GM19328 (cell line): ENCODE data around the gene CPNE7.
A peak's percentile ranks its signal among the peaks of the same experiment; 100 is the strongest.

Experiments
- ATAC-seq: cut with Tn5 transposase; IDR thresholded peaks from one replicate; pipeline ENCODE4 v1.9.1; 2021; ENCODE audit warnings: mild to moderate bottlenecking, moderate library complexity; ENCODE audit not compliant: unreplicated experiment

CPNE7 gene

DNA sequence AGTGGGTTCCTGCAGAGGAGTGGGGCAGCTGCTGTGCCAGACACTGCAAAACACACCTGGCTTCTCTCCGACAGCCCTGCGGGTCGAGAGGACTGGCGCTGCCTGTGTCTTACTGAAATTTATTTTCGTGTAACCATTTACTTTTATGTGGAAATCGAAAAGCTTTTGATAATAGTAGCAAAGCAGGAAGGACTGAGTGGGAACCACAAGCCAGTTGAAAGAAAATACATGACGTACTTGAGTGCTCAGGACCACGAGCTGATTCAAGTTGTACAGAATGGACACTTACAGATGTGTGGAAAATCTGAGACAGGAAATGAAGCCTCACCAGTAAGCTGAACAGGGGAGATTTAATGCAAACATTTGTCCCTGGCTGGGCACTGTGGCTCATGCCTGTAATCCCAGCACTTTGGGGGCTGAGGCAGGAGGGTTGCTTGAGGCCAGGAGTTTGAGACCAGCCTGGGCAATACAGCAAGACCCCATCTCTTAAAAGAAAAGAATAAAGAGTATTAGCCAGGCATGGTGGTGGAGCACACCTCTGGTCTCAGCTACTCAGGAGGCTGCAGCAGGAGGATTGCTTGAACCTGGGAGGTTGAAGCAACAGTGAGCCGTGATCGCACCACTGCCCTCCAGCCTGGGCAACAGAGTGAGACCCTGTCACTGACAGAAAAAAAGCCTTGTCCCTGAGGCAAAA lies 26.4 kb upstream of the CPNE7 start:
- ATAC-seq, result no peak

DNA sequence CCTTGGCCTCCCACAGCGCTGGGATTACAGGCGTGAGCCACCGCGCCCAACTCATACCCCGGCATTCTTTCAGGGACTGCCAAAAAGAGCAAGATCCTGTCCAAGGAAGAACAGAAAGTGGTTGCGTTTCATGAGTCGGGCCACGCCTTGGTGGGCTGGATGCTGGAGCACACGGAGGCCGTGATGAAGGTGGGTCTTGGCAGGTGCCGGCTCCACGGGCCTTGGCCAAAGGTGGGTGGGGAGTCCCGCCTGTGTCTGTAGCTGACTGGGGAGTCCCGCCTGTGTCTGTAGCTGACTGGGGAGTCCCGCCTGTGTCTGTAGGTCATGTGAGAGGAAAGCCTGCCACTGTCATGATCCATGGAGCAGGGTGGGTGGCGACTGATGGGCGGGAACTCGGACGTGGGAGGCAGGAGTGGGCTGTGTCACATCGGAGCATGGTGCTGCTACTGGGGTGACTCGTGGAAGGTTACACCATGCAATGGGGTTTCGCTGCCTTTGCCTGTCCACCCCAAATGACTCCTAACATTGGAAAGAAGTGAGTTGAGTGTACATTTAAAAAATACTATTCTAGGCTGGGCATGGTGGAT lies 25.0 kb upstream of the CPNE7 start:
- ATAC-seq, result no peak

DNA sequence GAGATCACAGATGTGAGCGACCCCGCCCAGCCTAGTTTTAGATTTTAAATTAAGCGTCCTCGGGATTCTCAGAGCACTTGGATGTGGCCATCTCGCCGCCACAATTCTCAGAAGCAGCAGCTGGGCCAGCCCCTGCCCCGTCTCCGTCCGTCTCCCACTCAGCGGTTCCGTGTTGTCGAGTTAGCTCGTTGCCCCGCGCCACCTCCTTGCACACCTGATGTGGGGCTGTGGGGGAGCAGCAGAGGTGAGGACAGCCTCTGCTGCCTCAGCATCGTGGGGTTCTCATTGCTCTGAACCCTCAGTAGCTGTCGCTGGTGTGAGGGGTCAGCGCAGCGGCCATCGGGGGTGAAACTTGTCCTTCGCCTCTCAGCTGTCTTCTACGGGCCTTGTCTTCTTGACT lies 23.2 kb upstream of the CPNE7 start:
- ATAC-seq, result no peak

DNA sequence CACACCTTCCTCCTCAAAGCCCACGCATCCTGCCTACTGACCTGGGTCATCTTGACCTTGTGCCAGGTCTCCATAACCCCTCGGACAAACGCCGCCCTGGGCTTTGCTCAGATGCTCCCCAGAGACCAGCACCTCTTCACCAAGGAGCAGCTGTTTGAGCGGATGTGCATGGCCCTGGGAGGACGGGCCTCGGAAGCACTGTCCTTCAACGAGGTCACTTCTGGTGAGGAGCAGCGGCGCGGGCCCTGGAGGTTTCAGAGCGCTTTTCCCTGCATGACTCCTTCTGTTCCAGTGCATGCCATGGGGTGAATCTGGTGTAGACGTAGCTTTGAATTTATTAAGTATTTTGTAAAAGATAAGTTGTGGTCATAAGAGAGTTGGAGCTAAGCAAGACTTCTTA lies 22.6 kb upstream of the CPNE7 start:
- no peak for ATAC-seq

DNA sequence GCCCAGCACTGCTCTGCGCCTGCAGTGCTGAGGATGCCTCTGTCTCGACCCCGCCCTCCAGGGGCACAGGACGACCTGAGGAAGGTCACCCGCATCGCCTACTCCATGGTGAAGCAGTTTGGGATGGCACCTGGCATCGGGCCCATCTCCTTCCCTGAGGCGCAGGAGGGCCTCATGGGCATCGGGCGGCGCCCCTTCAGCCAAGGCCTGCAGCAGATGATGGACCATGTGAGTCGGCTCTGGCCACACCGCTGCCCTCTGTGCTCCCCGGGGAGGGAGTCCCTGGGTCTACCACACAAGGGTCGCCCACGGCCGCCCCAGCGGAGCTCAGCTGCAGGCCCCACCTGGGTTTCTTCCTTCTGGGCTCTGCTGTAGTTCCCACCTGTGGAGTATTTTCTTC lies 21.8 kb upstream of the CPNE7 start:
- no peak for ATAC-seq

DNA sequence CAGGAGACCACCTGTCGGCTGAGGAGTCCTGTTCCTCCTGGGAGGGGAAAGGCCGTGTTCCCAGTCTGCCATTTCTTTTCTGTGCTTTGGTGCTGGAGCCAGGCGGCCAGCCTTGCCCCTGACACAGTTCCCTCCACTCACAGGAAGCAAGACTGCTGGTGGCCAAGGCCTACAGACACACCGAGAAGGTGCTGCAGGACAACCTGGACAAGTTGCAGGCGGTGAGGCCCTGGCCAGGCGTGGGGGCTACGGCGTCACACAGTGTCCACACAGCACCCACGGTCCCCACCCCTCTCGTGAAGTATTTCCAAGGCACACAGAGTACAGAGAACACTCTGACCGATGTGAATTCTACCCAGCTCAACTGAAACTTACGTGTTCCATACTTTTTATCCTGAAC lies 21.2 kb upstream of the CPNE7 start:
- ATAC-seq, result no peak

DNA sequence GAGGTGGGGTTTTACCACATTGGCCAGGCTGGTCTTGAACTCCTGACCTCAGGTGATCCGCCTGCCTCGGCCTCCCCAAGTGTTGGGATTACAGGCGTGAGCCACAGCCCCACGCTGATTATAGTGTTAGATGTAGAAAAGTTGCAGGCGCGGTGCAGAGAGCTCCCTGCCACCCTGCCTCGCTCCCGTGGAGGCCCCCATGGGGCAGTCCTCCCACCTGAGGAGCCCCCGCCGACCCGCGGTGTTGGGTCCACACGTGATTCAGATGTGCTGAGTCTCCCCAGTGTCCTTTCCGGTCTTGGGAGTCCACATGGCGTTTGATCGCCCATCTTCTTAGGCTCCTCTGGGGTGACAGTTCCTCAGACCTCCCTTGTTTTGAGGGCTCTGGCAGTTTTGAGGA lies 20.3 kb upstream of the CPNE7 start:
- no peak for ATAC-seq

DNA sequence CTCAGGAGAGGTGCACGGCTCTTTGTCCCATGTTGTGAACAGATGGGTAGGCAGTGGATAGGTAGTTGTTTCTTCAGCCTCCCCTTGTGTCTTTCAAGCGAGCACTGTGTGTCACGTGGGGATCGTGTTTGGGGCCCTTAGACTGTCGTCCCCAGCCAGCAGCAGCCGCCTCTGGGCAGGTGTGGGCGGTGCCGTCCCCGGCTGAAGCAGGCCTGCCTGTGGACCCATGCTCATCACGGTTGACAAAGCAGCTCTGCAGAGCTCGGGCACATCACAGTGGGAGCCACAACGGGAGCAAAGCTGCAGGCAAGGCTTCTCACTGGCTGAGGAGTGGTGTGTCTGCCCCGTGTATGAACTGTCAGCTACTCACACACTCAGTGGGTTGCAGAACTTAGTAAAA lies 19.8 kb upstream of the CPNE7 start:
- ATAC-seq, result no peak

DNA sequence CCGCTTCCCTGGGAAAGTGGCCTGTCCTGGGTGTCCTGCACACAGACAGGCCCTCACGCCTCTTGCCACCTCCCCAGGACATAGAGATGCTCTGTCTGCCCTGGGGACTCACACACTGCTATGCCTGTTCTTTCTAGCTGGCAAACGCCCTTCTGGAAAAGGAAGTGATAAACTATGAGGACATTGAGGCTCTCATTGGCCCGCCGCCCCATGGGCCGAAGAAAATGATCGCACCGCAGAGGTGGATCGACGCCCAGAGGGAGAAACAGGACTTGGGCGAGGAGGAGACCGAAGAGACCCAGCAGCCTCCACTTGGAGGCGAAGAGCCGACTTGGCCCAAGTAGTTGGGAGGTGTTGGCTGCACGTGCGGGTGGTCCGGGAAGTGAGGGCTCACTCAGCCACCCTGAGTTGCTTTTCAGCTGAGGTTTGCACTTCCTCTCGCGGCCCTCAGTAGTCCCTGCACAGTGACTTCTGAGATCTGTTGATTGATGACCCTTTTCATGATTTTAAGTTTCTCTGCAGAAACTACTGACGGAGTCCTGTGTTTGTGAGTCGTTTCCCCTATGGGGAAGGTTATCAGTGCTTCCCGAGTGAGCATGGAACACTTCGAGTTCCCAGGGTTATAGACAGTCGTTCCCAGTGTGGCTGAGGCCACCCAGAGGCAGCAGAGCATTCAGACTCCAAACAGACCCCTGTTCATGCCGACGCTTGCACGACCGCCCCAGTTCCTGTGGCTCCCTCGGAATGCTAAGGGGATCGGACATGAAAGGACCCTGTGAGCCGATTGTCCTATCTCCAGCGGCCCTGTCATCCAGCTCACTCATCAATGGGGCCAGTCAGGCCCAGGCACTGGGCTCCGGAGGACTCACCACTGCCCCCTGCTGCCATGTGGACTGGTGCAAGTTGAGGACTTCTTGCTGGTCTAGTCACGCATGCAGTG lies 18.5 kb upstream of the CPNE7 start:
- no peak for ATAC-seq

DNA sequence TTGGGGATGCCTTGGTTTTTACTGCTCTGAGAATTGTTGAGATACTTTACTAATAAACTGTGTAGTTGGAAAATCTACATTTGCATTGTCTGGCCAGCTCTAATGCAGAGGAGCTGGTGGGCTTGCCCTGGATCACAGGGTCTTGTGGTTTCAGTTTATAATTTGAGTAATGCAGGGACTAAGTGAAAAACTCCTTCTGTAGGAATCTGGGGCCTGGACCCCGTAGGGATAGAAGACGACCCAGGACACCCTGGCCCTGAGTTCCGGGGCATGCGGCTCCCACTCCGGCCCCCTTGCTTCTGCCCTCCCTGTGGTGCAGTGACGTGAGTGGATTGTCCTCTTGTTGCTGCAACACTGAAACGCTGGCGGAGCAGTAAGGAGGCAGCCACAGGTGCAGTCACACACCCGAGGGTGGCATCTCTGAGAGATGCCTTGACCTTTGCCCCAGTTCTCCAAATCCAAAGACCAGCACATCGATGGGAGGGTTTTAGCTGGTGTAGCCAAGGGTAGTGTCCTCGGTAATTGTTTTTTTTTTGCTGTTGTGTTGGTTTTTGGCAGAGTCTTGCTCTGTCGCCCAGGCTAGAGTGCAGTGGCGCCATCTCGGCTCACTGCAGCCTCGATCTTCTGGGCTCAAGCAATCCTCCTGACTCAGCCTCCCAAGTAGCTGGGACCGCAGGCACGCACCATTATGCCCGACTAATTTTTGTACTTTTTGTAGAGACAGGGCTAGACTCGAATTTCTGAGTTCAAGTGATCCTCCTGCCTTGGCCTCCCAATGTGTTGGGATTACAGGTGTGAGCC lies 17.7 kb upstream of the CPNE7 start:
- no peak for ATAC-seq

DNA sequence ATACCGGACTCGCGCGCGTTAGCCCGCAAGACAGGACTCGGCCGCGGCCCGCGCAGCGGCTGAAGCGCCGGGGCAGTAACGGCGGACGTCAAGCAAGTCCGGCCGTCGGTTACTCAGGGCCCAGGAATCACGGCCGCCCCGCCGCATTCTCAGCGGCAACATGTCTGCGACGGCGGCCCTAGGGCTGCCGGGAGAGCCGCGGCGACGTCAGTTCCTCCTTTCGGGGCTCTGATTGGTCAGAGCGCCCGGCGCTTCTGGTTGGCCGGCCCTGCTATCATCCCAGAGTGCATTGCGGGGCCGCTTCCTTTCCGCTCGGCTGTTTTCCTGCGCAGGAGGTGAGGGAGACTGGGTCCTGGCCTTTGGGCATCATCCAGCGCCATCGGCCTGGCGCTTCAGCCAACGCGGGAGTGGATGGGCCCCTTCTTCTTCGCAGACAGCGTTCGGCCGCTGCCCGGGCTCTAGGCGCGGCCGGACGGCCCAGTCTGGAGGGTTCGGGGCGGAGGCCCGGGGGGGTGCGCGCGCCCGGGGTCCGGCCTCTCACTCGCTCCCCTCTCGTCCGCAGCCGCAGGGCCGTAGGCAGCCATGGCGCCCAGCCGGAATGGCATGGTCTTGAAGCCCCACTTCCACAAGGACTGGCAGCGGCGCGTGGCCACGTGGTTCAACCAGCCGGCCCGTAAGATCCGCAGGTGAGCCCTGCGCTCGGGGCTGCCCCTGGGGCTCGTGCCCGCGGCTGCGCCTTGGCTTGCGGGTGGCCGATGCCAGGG lies 15.0 kb upstream of the CPNE7 start, which contains the start of gene RPL13:
Gene RPL13 (plus strand): TSS at position 305 of the 764 bp plus-strand sequence. CDS start 278 bp downstream, at position 583.
- ATAC-seq, result peak; percentile 80

DNA sequence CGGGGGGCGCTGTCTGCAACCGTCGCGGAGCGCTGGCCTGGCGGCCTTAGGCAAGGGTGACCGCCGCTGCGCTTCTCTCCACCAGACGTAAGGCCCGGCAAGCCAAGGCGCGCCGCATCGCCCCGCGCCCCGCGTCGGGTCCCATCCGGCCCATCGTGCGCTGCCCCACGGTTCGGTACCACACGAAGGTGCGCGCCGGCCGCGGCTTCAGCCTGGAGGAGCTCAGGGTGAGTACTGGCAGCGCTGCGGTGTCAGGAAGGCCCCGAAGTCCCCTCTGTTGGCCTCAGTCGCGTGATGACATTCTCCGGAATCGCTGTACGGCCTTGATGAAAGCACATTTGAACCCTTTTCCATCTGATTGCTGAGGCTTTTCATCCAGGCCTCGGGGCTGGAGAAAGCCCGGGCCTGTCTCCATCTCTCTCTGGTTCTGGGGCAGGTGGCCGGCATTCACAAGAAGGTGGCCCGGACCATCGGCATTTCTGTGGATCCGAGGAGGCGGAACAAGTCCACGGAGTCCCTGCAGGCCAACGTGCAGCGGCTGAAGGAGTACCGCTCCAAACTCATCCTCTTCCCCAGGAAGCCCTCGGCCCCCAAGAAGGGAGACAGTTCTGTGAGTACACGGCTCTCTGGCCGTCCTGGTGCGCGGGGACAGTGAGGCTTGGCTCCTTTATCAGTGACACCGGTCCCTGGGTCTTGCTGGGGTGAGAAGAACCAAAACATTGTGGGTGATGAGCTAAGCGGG lies 14.2 kb upstream of the CPNE7 start:
- no peak for ATAC-seq

DNA sequence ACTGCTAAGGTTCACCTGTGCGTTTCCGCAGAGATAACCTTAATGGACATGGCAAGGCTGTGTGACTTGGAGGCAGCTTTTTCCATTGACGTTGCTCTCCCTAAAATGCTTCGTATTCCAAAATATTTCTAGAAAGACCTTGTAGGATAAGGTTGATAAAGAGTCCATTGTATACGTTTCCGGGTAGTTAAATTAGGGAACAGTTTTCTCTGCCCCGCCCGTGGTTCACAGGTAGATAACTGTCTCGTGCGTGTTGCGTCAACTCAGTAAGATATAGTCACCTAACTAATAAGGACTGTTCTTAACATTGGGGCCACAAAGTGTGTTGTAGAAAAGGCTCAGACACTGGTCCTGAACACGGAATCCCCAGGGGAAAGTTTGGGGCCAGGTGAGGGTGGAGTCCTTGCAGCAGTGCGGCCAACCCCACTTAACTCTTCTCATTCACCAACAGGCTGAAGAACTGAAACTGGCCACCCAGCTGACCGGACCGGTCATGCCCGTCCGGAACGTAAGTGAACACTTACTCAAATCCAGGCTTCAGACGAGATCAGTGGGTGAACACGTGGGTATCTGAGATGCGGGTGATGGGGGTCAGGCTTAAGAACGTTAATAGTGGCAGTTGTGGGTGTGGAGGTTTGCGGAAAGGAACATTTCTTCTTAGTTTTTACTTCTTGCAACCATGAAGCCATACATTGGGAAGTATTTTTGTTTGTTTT lies 13.5 kb upstream of the CPNE7 start:
- ATAC-seq, result no peak

DNA sequence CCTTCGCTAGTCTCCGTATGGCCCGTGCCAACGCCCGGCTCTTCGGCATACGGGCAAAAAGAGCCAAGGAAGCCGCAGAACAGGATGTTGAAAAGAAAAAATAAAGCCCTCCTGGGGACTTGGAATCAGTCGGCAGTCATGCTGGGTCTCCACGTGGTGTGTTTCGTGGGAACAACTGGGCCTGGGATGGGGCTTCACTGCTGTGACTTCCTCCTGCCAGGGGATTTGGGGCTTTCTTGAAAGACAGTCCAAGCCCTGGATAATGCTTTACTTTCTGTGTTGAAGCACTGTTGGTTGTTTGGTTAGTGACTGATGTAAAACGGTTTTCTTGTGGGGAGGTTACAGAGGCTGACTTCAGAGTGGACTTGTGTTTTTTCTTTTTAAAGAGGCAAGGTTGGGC lies 12.6 kb upstream of the CPNE7 start:
- ATAC-seq, result no peak

DNA sequence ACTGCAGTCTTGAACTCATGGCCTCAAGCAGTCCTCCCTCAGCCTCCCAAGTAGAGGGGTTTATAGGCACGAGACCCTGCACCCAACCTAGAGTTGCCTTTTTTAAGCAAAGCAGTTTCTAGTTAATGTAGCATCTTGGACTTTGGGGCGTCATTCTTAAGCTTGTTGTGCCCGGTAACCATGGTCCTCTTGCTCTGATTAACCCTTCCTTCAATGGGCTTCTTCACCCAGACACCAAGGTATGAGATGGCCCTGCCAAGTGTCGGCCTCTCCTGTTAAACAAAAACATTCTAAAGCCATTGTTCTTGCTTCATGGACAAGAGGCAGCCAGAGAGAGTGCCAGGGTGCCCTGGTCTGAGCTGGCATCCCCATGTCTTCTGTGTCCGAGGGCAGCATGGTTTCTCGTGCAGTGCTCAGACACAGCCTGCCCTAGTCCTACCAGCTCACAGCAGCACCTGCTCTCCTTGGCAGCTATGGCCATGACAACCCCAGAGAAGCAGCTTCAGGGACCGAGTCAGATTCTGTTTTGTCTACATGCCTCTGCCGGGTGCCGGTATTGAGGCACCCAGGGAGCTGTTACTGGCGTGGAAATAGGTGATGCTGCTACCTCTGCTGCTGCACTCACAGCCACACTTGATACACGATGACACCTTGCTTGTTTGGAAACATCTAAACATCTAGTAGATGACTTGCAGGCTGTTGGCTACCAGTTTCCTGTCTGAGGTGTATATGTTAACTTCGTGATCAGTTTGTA lies 11.7 kb upstream of the CPNE7 start:
- no peak for ATAC-seq

DNA sequence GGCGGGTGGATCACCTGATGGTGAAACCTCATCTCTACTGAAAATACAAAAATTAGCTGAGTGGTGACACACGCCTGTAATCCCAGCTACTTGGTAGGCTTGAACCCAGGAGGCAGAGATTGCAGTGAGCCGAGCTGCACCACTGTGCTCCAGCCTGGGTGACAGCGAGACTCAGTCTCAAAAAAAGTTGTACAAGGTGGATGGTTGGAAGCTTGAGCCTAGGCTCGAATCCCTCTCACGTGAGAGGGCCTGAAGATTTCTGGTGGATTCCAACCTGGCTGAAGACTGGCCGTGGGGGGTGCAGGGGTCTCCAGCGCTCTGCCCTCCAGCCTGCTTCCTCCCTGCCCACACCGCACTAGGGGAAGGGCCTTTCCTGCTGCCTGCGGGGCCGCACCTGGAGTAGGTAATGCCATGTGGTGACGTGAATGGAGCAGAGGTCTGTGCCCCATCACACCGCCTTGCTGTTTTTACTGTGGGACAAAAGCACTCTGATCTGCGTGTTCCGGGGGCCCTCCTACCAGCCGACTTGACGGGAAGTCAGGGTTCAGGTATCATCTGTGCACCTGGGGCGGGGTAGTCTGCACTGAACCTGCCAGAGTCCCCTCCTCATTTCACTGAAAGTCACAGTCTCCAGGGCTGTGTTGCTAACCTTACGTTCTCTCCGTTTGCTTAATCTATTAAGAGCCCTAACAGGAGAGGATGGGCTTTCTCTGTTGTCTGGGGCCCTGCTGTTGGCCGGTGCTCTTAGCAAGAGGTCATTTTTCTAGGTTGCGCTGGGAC lies 10.9 kb upstream of the CPNE7 start:
- no peak for ATAC-seq

DNA sequence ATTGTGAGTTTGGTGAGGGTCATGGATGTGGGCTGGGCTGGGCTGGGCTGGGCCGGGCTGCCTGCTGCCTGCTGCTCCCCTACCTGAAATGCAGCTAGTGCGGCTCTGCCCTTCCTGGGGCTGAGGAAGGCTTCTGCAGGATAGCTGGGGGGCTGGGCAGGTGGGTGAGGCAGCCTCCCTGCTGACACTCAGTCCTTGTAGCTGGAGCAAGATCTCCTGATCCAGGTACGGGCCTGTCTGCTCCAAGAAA lies 10.4 kb upstream of the CPNE7 start:
- ATAC-seq, result no peak
